ENCODE data around the gene PARP8.

Gene PARP8

DNA sequence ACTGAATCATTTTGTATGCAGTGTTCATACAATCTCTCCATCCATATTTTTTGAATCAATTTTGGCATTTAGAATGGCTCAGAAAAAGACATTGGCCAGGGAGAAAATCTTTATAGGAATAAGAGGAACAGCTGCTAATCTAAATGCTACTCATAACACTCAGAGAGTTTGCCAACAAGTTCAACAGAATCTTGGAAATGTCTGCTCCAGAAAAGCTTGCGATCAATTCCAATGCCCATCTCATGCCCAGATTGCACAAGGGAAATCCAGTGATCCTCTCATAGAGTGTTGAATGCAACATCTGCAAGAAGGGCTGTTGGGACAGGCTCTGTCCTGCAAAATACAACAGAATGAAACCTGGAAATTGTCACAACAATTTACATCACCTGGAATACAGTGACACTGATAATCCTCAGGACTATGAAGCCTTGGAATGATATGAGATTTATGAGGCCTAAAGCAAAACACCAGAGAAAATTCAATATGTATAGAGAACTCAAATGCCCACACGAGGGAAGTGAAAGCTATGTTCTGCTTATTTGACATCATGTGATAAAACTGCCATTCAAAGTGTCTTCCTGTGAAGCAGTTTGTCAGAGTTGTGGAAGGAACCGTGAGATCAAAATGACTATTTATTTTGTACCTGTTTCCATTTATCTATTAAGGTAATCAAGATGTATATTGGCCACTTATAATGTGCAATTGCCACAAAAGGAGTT, 190.1 kb downstream of the PARP8 start:
- no peak for DNase-seq

DNA sequence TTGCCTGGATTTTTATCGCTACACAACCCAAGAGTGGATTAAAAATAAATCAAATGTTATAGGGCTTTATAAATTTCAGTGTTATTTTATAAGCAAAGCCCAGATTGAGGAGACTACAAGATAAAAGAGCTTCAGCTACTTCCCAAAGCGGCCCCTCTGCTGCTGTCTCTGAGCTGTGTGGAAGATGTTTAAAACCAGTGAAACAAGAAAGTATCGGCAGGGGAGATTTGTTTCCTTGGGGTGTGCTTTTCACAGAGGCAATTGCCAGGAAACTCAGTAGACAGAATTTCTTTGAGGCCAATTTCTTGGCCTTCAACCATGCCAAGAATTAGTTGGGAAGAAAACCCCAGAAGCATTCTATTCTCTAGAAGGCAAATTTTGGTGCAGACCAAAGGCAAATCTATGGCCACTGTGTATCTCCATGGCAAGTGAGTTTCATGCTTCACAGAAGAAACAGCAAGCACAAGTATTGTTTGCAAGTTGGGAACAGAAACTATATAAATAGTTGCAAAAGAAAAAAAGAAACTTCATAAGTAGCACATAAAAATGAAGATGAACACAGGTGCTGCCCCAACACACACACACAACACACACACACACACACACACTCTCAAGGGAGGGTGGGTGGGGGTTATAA, 197.2 kb downstream of the PARP8 start:
- DNase-seq, result no peak

DNA sequence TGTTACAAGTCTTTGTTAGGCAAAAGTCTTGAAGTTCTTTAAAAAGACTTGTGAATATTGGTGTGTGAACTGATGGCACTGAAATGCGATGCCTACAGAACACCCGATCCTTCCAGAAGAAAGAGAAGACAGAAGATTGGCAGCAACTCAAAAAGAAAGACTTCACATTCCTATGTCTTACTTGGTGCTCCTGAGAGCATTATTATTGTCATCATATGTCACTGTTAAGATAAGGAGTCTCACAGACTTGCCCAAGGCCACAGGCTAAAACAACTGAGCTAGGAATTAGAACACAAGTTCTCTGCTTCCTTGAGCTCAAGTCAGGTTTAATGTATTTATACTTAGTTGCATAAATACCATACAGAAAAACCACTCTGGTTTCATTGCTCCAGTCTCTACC, 198.0 kb downstream of the PARP8 start:
- DNase-seq, result no peak

DNA sequence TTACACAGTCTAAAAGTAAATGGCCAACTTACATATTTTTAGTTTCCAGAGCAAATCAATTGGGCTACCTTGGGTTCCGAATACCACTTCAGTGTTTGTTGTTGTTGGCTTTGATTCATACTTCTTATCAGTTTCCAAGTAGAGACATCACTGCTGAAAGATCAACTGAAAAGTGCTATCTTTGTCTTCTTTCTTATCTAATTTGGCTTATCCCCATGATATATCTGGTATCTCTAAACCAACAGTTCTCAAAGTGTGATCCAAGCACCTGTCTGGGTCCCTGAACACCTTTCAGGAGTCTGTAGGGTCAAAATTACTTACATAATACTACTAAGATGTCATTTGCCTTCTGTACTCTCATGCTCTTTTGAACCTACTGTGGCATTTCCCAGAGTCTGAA, 200.0 kb downstream of the PARP8 start:
- DNase-seq, result no peak

DNA sequence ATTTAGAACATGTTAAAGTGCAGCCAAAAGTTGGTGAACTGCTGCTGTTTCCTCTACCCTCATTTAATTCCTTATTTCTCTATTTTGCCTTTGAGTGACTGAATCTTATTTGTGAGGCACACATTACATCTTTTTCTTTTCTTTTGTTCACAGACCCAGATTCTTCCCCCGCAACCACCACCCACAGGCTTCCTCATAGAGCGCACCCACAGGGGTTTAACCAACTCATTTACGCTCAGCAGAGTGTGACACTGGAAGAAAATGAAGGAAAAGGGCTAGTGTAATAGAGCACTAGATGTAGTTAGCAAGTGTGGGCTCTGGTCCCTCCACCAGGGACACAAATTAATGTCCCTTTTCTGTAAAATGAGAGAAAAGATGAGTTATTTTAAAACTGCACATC, 200.7 kb downstream of the PARP8 start:
- DNase-seq, result no peak

DNA sequence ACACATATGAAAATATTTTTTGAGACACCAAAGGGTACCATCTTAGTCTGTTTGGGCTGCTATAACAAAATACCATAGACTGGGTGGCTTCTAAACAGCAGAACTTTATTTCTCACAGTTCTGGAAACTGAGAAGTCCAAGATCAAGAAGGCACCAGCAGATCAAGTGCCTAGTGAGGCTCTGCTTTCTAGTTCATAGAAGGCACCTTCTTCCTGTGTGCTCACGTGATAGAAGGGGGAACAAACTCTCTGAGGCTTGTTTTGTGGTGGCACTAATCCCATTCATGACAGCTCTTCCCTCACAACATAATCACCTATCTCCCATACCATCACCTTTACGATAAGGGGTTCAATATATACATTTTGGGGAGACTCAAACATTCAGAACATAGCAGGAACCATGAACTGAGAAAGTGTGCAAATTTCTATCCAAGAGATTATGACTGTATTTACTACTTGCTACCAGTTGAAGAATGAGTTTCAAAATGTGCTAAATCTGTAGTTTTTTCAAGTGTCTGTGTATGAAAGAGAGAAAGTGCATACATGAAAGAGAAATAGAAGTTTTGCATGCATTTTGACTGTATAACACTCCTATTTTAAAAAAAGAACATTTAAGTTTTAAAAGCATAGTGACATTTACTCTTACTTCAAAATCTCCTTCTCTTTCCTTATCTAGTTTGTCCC, 207.3 kb downstream of the PARP8 start:
- DNase-seq, result no peak

DNA sequence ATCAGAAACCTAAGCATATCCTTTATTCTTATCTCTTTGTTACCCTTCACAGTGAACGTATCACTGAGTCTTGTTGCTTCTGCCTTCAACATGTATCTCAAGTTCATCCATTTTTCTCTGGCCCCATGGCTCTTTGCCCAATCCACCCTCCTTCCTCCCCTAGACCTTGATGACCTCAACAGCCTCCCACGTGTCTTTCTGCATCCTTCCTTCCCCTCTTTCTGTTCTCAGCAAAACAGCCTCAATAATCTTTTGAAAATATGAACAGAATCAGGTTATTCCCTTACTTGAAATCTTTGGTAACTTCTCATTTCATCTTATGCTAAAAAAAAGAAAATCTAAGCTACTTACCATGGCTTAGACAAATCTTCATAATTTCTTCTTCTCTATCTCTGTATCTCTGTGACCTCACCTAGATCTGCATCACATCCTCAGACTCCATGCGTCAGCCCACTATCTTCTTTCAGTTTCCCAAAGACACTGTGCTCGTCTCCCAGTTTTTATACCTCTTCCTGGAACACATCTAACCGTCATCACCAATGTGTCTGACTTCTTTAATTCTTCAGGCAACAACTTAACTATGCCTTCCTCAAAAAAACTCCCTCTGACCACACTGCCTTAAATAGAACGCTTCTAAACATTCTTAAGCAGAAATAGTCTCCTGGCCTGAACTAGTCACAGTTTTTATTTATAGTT, 208.0 kb downstream of the PARP8 start:
- DNase-seq, result no peak

DNA sequence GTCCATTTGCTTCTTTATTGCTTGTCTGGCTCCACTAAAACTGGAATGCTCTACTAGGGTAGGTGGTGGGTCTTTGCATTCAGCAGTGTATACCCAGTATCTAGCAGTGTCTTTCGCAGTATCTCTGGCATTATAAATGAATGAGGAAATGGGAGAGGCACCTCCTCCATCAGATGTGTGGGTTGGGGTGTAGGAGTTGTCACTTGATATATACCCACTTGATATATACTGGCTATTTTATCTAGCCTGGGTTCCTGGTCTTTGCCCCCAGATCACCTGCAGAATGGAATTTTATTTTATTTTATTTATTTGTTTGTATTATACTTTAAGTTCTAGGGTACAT, 208.5 kb downstream of the PARP8 start:
- DNase-seq, result no peak

DNA sequence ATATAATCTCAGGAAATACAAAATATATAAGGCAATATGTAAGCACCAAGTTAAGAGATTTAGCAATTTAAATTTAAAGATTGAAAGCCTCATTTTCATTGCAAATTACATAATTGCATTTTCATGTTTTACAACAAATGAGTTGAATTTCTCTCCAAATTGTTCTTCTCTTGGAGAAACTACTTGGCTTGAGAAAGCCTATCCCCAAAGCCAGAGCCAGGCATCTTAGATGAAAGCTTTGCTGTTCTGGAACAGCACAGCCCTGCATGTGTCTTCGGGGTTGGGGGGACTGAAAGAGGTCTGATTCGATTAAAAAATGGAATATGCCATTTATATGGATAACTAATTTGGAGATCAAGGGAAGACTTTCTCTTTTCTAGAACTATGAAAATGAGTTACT, 212.0 kb downstream of the PARP8 start:
- no peak for DNase-seq

DNA sequence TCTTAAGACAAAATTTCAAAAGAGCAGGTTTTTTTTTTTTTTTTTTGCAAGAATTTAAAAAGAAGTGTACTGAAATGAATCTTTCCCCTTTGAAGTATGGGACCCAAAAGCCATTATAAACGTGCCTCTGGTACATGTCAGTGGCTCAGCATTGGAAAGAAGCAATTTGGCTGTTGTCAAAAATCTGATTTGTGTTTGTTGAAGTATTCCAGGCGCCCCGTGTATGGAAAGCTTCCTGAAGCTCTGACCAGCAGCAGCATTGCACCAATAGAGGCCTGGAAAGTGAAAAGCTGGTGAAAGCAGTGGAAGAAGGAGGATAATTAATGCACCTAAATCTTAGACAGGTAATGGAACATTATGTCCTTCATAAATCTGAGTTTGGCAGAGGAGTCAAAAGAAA, 215.0 kb downstream of the PARP8 start:
- DNase-seq, result no peak

DNA sequence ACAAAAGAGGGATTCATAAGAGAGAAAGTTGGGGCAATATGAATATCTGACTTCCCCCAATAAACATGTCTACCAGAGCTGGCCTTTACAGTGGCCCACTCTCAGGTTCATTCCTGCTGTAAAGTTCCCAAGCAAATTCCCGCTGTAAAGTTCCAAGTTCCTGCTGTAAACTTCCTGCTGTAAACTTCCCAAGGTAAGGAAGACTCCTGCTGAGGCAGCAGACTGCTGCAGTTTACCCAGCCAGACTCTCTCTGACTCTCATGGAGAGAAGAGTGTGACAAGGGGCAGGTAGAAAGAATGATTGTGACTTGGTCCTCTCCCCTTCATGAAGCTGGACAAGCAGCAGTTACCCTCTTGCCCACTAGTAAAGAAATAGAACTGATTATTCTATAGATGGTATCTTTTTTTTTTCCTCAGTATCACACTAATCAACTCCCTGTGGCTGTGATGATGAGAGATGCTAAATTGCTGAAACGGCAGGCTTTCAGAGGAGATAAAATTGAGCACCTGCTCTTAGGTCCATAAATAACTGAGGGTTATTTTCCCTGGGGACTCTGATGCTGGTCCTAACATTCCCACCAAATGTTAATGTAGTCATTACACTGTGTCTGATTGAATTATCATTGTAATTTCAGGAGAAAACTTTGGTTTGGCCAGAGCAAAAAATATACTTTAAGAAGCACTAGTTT, 220.4 kb downstream of the PARP8 start:
- no peak for DNase-seq

DNA sequence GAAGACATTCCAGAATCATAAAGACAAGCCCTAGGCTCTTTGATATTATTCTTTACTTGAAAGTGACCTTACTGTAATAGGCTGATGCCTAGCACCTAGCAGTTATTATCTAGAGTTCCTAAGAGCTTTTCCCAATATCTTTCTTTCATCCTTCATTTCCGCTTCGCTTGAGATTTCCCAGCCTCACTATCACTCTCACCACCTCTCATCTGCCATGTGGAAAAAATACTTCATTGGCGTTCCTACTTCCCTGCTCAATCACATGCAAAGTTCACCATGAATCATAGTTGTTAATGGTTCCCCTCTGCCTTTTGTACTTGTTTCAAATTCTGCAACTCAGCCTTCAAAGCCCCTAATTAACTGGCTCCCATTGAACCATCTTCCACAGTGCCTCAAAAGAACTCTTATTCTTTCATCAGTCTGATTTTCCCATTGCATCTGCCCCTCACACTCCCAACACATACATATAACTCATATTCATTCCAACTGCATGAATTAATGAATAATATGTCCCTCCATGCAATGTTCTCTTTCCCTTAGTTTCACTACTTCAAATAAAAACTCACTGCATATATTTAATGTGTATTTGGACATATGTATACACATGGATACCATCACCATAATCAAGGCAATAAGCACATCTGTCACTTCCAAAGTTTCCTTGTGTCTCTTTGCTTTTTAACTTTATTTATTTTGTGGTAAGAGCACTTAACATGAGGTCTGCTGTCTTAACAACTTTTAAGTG, 221.6 kb downstream of the PARP8 start:
- no peak for DNase-seq

DNA sequence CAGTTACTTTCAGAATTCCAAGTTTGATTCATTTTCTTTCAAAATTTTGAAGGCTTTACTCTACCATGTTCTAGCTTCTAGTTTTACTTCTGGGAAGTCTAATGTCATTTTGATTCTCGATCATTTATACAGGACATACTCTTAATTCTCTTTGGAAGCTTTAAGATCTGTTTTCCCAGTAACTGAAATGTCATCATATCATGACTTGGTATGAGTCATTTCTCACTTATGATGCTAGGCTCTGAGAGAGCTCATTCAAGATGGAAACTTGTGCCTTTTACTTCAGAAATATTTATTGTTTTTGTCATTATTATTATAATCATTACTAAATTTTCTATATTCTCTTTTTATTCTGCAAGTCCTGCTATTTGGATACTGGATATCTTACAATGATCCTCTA, 222.3 kb downstream of the PARP8 start:
- no peak for DNase-seq

DNA sequence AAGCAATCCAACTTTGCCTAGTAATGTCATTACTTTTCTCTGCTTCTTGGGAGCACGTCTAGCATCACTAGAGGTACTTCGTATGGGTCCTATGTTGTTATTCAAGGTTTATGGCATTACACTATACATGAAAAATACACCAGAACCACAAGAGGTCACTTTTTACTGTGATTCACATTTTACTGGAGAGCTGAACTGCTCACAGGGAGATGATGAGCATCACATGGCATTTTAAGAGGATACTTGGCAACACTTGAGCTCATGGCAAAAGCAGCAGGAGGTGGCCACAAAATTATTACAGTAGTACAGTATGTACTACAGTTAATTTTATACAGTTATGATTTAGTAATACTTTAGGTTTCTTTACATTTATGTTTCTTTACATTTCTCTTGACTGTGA, 223.4 kb downstream of the PARP8 start:
- DNase-seq, result no peak
